ENCODE measurements around the gene RNF212. TPM values are rescaled to one million over a fixed set of nuclear protein-coding genes. Genes with fewer than 3 reads are reported as not detected.

Gene RNF212
- total RNA-seq, 1 donor from 2014 or later = under 0.01 TPM

DNA sequence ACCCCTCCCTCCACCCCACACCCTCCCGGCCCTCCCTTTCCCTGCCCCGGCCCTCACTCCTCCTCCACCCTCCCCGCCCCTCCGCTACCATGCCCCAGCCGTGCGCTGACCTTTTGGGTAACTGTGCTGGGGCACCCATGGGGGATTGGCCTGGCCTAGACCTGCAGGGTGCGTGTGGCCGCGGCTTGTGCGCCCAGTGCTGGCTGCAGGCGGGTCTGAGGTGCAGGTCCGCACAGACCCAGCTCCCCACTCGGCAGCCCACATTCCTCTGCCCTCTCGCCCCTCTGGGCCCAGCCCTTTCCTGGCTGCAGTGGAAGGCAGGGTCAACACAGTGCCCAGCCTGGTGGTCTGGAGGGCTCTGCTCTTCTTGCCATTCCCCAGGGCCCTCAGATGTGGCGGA, 77.3 kb downstream of the RNF212 start:
- FAIRE-seq (no peak), DNase-seq (ENCODE audit: low read depth) (no peak)

DNA sequence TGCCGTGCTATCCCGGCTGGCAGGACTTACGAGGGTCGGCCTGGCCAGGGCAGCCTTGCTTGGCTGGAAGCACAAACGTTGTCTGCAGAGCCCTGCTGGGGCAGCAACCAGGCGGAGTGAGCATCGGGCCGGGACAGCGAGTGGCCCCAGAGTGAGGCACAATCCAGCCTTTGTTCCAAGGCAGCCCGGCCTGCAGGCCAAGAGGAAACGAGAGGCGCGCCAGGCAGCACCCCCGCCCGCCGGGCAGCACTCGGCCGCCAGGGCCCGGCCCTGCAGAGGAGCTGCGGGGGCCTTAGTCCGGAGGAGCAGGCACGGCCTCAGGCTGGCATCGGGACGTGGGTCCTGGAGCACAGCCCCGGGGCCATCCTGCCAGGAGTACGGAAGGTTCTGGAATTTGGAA, 77.9 kb downstream of the RNF212 start:
- FAIRE-seq = no peak
- Histone ChIP-seq H3K4me3 (ENCODE audit: low read depth, low read length) (no peak overlapping the region), H3K27me3 (ENCODE audit: control insufficient read depth, insufficient read depth, low read length) (peaks cover 8% of the 10 kb centered on the region), H3K36me3 (ENCODE audit: control insufficient read depth, insufficient read depth, low read length) (no peaks in the 10 kb centered on the region)
- DNase-seq (ENCODE audit: low read depth) = no peak
- TF ChIP-seq, protein P1, sequence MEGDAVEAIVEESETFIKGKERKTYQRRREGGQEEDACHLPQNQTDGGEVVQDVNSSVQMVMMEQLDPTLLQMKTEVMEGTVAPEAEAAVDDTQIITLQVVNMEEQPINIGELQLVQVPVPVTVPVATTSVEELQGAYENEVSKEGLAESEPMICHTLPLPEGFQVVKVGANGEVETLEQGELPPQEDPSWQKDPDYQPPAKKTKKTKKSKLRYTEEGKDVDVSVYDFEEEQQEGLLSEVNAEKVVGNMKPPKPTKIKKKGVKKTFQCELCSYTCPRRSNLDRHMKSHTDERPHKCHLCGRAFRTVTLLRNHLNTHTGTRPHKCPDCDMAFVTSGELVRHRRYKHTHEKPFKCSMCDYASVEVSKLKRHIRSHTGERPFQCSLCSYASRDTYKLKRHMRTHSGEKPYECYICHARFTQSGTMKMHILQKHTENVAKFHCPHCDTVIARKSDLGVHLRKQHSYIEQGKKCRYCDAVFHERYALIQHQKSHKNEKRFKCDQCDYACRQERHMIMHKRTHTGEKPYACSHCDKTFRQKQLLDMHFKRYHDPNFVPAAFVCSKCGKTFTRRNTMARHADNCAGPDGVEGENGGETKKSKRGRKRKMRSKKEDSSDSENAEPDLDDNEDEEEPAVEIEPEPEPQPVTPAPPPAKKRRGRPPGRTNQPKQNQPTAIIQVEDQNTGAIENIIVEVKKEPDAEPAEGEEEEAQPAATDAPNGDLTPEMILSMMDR (IDR thresholded peaks at IDR 0.05; ENCODE audit: insufficient read depth, low read length, severe bottlenecking) = no peak

More for the DNA sequence above, 77.3 kb downstream of the RNF212 start:
- TF ChIP-seq, protein P1 (IDR thresholded peaks at IDR 0.05; ENCODE audit: insufficient read depth, low read length, severe bottlenecking) = no peak
- Histone ChIP-seq H3K27me3 (ENCODE audit: control insufficient read depth, insufficient read depth, low read length) (peaks cover 5% of the 10 kb centered on the region), H3K4me3 (ENCODE audit: low read depth, low read length) (no peak overlapping the region), H3K36me3 (ENCODE audit: control insufficient read depth, insufficient read depth, low read length) (no peaks in the 10 kb centered on the region)

DNA sequence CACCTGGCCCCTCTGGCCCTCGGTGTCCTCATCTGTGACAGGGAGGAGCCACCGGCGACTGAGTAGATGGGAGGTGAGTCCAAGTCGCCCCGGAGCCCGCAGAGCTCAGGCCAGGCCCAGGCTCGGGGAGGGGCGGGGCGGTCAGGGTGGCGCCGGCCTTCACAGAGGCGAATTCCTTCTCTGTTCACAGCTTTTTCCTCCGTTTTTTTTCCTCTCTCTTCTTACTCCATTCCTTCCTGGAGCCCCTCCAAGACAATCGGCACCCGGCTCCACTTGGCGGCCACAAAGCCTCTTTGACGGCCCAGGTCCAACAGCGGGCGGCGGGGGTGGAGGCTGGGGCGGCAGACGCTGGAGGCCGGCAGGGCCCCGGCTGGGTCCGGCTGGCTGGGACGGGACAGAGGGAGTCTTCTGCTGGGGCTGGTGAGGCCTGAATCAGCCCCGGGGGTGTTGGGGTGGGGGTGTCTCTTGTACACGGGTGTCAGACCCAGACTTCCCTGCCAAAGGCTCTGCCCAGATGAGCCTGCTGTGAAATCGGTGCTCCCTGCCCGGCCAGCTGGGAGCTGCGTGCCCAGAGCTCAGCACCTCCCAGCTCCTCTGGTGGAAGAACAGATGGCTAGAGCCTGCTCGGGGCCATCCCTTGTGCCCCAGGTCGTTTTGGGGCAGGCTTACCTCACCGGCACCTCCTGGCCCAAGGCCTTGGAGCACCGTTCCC, 79.4 kb downstream of the RNF212 start:
- DNase-seq (ENCODE audit: low read depth) (no peak), FAIRE-seq (no peak)
- TF ChIP-seq, protein P1 (IDR thresholded peaks at IDR 0.05; ENCODE audit: insufficient read depth, low read length, severe bottlenecking) = no peak
- no peaks in the 10 kb centered on the region for H3K36me3 ChIP-seq (ENCODE audit: control insufficient read depth, insufficient read depth, low read length)
- H3K27me3 ChIP-seq (ENCODE audit: control insufficient read depth, insufficient read depth, low read length) = peaks cover 8% of the 10 kb centered on the region
- no peak overlapping the region for H3K4me3 ChIP-seq (ENCODE audit: low read depth, low read length)

DNA sequence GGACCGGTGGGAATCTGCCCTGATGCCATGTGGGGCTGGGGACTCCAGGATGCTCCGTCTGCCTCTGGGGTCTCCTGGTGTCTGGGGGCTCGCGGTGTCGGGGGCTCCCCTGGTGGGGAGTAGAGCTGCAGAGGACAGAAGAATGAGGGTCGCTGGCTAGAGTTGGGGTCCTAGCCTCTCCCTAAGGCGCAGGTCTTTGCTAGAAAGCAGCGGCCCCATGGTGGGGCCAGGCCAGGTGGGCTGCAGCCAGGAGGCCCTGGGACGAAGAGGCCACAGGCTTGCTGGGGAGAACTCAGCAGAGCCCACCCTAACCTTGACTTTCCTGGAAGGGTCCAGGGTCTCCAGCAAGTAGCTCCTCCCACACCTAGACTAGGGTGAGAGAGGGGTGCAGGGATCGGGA, 80.5 kb downstream of the RNF212 start:
- H3K4me3 ChIP-seq (ENCODE audit: low read depth, low read length) = no peak overlapping the region
- TF ChIP-seq, protein P1 (IDR thresholded peaks at IDR 0.05; ENCODE audit: insufficient read depth, low read length, severe bottlenecking) = no peak
- peaks cover 8% of the 10 kb centered on the region for H3K27me3 ChIP-seq (ENCODE audit: control insufficient read depth, insufficient read depth, low read length)
- H3K36me3 ChIP-seq (ENCODE audit: control insufficient read depth, insufficient read depth, low read length) = no peaks in the 10 kb centered on the region
- DNase-seq (ENCODE audit: low read depth) (no peak), FAIRE-seq (no peak)

DNA sequence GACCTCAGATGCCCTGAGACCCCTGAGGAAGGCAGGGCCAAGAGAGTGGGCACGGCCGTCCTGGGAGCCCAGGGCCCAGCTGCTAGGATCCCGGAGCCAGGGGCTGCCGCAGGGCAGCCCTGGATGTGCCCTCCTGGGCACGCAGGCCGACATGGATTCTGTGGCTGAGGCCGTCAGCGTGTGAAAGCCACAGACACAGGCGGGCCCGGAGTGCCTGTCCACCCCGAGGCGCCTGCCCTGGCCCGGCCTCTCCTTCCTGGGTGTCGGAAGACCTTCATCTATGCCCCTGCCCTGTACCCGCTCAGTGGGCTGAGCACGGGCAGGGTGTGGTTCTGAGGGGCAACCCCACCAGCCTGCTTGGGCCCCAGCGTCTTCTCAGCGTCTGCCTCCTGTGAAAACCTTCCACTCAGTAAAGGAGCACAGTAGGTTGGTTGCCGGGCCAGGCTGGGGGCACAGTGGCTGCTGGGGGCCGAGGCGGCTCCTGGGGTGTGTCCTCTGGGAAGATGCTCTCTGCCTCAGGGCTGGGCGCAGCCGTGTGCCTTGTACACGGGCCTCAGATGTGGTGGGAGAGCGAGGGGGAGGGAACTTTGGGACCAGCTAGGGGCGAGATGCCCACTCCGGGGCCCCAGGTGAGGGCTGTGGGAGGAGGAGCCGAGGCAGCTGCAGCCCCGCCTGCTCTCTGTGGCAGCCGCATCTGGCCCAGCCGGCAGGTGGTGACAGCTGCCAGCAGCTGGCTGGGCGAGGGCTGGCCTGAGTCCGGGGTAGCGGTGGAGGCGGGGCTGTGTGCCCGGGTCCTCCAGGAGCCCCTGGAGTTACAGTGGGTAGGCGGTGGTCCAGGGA, 81.2 kb downstream of the RNF212 start:
- Histone ChIP-seq H3K4me3 (ENCODE audit: low read depth, low read length) (no peak overlapping the region), H3K27me3 (ENCODE audit: control insufficient read depth, insufficient read depth, low read length) (peaks cover 8% of the 10 kb centered on the region), H3K36me3 (ENCODE audit: control insufficient read depth, insufficient read depth, low read length) (no peaks in the 10 kb centered on the region)
- TF ChIP-seq, protein P1 (IDR thresholded peaks at IDR 0.05; ENCODE audit: insufficient read depth, low read length, severe bottlenecking) = peak; percentile 54
- FAIRE-seq (no peak), DNase-seq (ENCODE audit: low read depth) (no peak)

Measured in bronchial epithelial cell (primary cell).